HEK293 (cell line): ENCODE results near the gene RIPOR1.

ENCODE experiments used
- CTCF ChIA-PET: fragments of 350-600 bp; formaldehyde crosslinking; extraction: SDS; loops from one replicate; lab custom pipeline; 2021; ENCODE audit warnings: antibody characterized with exemption; lab: Yijun Ruan, JAX
- POLR2A ChIA-PET: fragments of 300-600 bp; formaldehyde crosslinking; extraction: SDS; loops from one replicate; lab custom pipeline; 2020; ENCODE audit warnings: antibody characterized with exemption, inconsistent platforms; lab: Yijun Ruan, JAX
- H3K27ac ChIP-seq: fragments of 200-500 bp; sonication (Bioruptor generic); 2 replicates; pipeline ENCODE4 v1.5.1; 2014; ENCODE audit warnings: low read depth, low read length, control low read depth, inconsistent platforms; ENCODE audit errors: extremely low read depth
- H3K36me3 ChIP-seq, 2 experiments: fragments of 200-500 bp in 1 of 2; sonication (Bioruptor generic) in 1 of 2; 1 replicate in 1 of 2; 2 replicates in 1 of 2; pipeline ENCODE4 v1.5.1; 2014 to 2017; ENCODE audit warnings: inconsistent platforms in 2 of 2, low read length in 2 of 2; ENCODE audit not compliant: control insufficient read depth in 2 of 2, insufficient read depth in 1 of 2
- H3K4me1 ChIP-seq: fragments of 200-500 bp; sonication (Bioruptor generic); 2 replicates; pipeline ENCODE4 v1.5.1; 2014; ENCODE audit warnings: mild to moderate bottlenecking, low read length, inconsistent platforms; ENCODE audit not compliant: control insufficient read depth, insufficient read depth
- H3K4me3 ChIP-seq: 2 replicates; pipeline ENCODE4 v1.5.1; 2011; ENCODE audit warnings: low read depth, mild to moderate bottlenecking, control low read depth, low read length, moderate library complexity
- H3K9me3 ChIP-seq: fragments of 200-500 bp; sonication (Bioruptor generic); 2 replicates; pipeline ENCODE4 v1.5.1; 2014; ENCODE audit warnings: low read depth, low read length, inconsistent platforms; ENCODE audit not compliant: control insufficient read depth, insufficient read depth
- CTCF ChIP-seq: fragments of 450-650 bp; formaldehyde crosslinking; IDR thresholded peaks from 2 replicates; pipeline ENCODE4 v1.5.1; 2016; ENCODE audit warnings: missing biosample characterization, missing genetic modification characterization
- HOXC10 ChIP-seq: sonication (generic); formaldehyde crosslinking; IDR thresholded peaks from 2 replicates; pipeline ENCODE4 v1.8.1; 2023; ENCODE audit warnings: mild to moderate bottlenecking, missing genetic modification reagents
- OSR2 ChIP-seq: fragments of 450-650 bp; formaldehyde crosslinking; IDR thresholded peaks from 2 replicates; pipeline ENCODE4 v1.5.1; 2016; ENCODE audit warnings: missing biosample characterization, missing genetic modification characterization
- ZBTB10 ChIP-seq: fragments of 450-650 bp; formaldehyde crosslinking; IDR thresholded peaks from 2 replicates; pipeline ENCODE4 v1.5.1; 2016; ENCODE audit warnings: missing biosample characterization, missing genetic modification characterization
- ZNF18 ChIP-seq: fragments of 450-650 bp; formaldehyde crosslinking; IDR thresholded peaks from 2 replicates; pipeline ENCODE4 v1.5.1; 2016; ENCODE audit warnings: missing biosample characterization, missing genetic modification characterization
- ZNF221 ChIP-seq: fragments of 450-650 bp; formaldehyde crosslinking; IDR thresholded peaks from 2 replicates; pipeline ENCODE4 v1.5.1; 2017; ENCODE audit warnings: missing biosample characterization, missing genetic modification characterization, borderline replicate concordance
- ZNF416 ChIP-seq: fragments of 450-650 bp; formaldehyde crosslinking; IDR thresholded peaks from 2 replicates; pipeline ENCODE4 v1.5.1; 2016; ENCODE audit warnings: missing biosample characterization, missing genetic modification characterization
- ZNF510 ChIP-seq: fragments of 450-650 bp; formaldehyde crosslinking; IDR thresholded peaks from 2 replicates; pipeline ENCODE4 v1.5.1; 2018; ENCODE audit warnings: mild to moderate bottlenecking, missing genetic modification characterization, missing biosample characterization; ENCODE audit not compliant: insufficient replicate concordance
- ZNF521 ChIP-seq: fragments of 450-650 bp; formaldehyde crosslinking; IDR thresholded peaks from 2 replicates; pipeline ENCODE4 v1.5.1; 2017; ENCODE audit warnings: missing biosample characterization, mild to moderate bottlenecking, missing genetic modification characterization
- ZNF571 ChIP-seq: fragments of 450-650 bp; formaldehyde crosslinking; IDR thresholded peaks from 2 replicates; pipeline ENCODE4 v1.5.0; 2017; ENCODE audit warnings: missing biosample characterization, missing genetic modification characterization
- ZNF624 ChIP-seq: fragments of 450-650 bp; formaldehyde crosslinking; IDR thresholded peaks from 2 replicates; pipeline ENCODE4 v1.5.1; 2017; ENCODE audit warnings: missing biosample characterization, missing genetic modification characterization
- ZNF664 ChIP-seq: fragments of 450-650 bp; formaldehyde crosslinking; IDR thresholded peaks from 2 replicates; pipeline ENCODE4 v1.5.1; 2016; ENCODE audit warnings: missing biosample characterization, missing genetic modification characterization
- ZNF701 ChIP-seq: fragments of 450-650 bp; formaldehyde crosslinking; IDR thresholded peaks from 2 replicates; pipeline ENCODE4 v1.5.1; 2016; ENCODE audit warnings: missing biosample characterization, missing genetic modification characterization
- ZNF843 ChIP-seq: fragments of 450-650 bp; formaldehyde crosslinking; IDR thresholded peaks from 2 replicates; pipeline ENCODE4 v1.5.1; 2016; ENCODE audit warnings: missing biosample characterization, missing genetic modification characterization
- ZXDB ChIP-seq: fragments of 450-650 bp; formaldehyde crosslinking; IDR thresholded peaks from 2 replicates; pipeline ENCODE4 v1.5.1; 2016; ENCODE audit warnings: missing biosample characterization, missing genetic modification characterization

RIPOR1 gene

GRCh38 chr16:67593701-67594100 is 65.1 kb downstream of the RIPOR1 start:
- TF ChIP-seq ZNF521 (tag by site-specific recombination) (no peak), ZXDB (tag by site-specific recombination) (no peak), ZNF221 (tag by site-specific recombination) (no peak), ZNF843 (tag by site-specific recombination) (no peak), ZNF571 (tag by site-specific recombination) (no peak), ZNF18 (no peak)
- H3K27ac ChIP-seq: no peak overlapping the region
- H3K9me3 ChIP-seq: no peaks in the 10 kb centered on the region
- H3K4me1 ChIP-seq: peaks cover 9% of the 10 kb centered on the region; the same call in 1 of the 2 replicates
- peaks cover 3 to 5% of the 10 kb centered on the region in 2 experiments; a peak in 2 of 3 replicates for H3K36me3 ChIP-seq
- ChIA-PET POLR2A (interaction anchor here (0.5 to 0.7 kb wide), 3 partner anchors 26 to 717 kb away, joined by 3 to 6 read pairs (median 5); partner anchors contain the start of gene SLC7A6OS), CTCF (interaction anchor here (1.3 to 1.7 kb wide), 3 partner anchors 19 to 72 kb away, joined by 3 to 5 read pairs (median 3); no protein-coding TSS in a partner anchor)
- no peak overlapping the region for H3K4me3 ChIP-seq

- H3K27ac ChIP-seq: no peak overlapping the region
- POLR2A ChIA-PET: interaction anchor here (0.7 kb wide), 2 partner anchors 497 to 716 kb away, joined by 3 to 5 read pairs; partner anchors contain the start of gene SLC7A6OS
- no peak for TF ChIP-seq ZNF624 (tag by site-specific recombination)
- no peak for TF ChIP-seq ZNF510 (tag by site-specific recombination)
- TF ChIP-seq ZNF664 (tag by site-specific recombination): no peak
- TF ChIP-seq CTCF (tag by site-specific recombination): no peak
- no peak for TF ChIP-seq ZNF701 (tag by site-specific recombination)
- no peak for TF ChIP-seq ZBTB10 (tag by site-specific recombination)
- no peak for TF ChIP-seq ZNF416 (tag by site-specific recombination)
- no peak overlapping the region for H3K4me3 ChIP-seq
- H3K36me3 ChIP-seq: peaks cover 3 to 5% of the 10 kb centered on the region in 2 experiments; a peak in 2 of 3 replicates
- no peaks in the 10 kb centered on the region for H3K9me3 ChIP-seq
- CTCF ChIA-PET: interaction anchor here (0.5 to 1.7 kb wide), 6 partner anchors 8 to 101 kb away, joined by 3 to 5 read pairs (median 4); no protein-coding TSS in a partner anchor
- H3K4me1 ChIP-seq: peaks cover 9% of the 10 kb centered on the region; the same call in 1 of the 2 replicates
Observed at GRCh38 chr16:67594256-67594915, 65.8 kb downstream of the RIPOR1 start.

GRCh38 chr16:67594956-67595355 is 66.3 kb downstream of the RIPOR1 start:
- Histone ChIP-seq H3K9me3 (no peaks in the 10 kb centered on the region), H3K36me3 (no peaks in the 10 kb centered on the region; a peak in 1 of 3 replicates), H3K27ac (no peak overlapping the region), H3K4me3 (no peak overlapping the region), H3K4me1 (peaks cover 9% of the 10 kb centered on the region; the same call in 1 of the 2 replicates)
- ChIA-PET CTCF (interaction anchor here (0.5 to 1.7 kb wide), 8 partner anchors 9 to 164 kb away, joined by 3 to 6 read pairs (median 4); partner anchors contain the start of gene HSD11B2), POLR2A (interaction anchor here (0.7 kb wide), 1 partner anchor 18 kb away, joined by 3 read pairs; no protein-coding TSS in a partner anchor)
- 0 out of 2 replicates have a peak, but pooled peaks have one; percentile 36 for TF ChIP-seq OSR2
- no peak for TF ChIP-seq HOXC10 (CRISPR knock-in tag)
